NCI-H345 treated with DMSO at 0.1 percent for 48 hours (cell line): ENCODE measurements around the gene INSYN1.

ENCODE experiments used
- DNase-seq: peaks from one replicate; lab custom pipeline; 2025; ENCODE audit not compliant: unreplicated experiment; lab: John Stamatoyannopoulos, UW

INSYN1 gene

GRCh38 chr15:73779974-73780373, 26.8 kb upstream of the INSYN1 start:
- DNase-seq, result no peak

- no peak for DNase-seq
Measured at GRCh38 chr15:73777741-73778140, 24.6 kb upstream of the INSYN1 start.

GRCh38 chr15:73773428-73773827, 20.3 kb upstream of the INSYN1 start:
- DNase-seq, result no peak

- DNase-seq, result no peak
Measured at GRCh38 chr15:73771385-73772045, 18.4 kb upstream of the INSYN1 start.

GRCh38 chr15:73770050-73770449, 16.9 kb upstream of the INSYN1 start:
- DNase-seq, result no peak

- DNase-seq, result no peak
Measured at GRCh38 chr15:73767806-73768501, 14.8 kb upstream of the INSYN1 start.

GRCh38 chr15:73766598-73766997, 13.4 kb upstream of the INSYN1 start:
- DNase-seq, result no peak

GRCh38 chr15:73765778-73766177, 12.6 kb upstream of the INSYN1 start:
- no peak for DNase-seq

GRCh38 chr15:73763931-73764330, 10.8 kb upstream of the INSYN1 start:
- no peak for DNase-seq

GRCh38 chr15:73760330-73761329, 7.5 kb upstream of the INSYN1 start:
- DNase-seq, result no peak

- DNase-seq, result no peak
Measured at GRCh38 chr15:73758461-73758860, 5.3 kb upstream of the INSYN1 start.

GRCh38 chr15:73757571-73757970, 4.4 kb upstream of the INSYN1 start:
- DNase-seq, result no peak

GRCh38 chr15:73756947-73757513, 3.9 kb upstream of the INSYN1 start:
- DNase-seq, result no peak

- DNase-seq, result no peak
Measured at GRCh38 chr15:73756390-73756789, 3.2 kb upstream of the INSYN1 start.

GRCh38 chr15:73755946-73756345, 2.8 kb upstream of the INSYN1 start:
- no peak for DNase-seq

- peak; percentile 52 for DNase-seq
Measured at GRCh38 chr15:73755481-73755880, 2.3 kb upstream of the INSYN1 start.

GRCh38 chr15:73754461-73754860, 1.3 kb upstream of the INSYN1 start:
- DNase-seq, result no peak

GRCh38 chr15:73752806-73753193, 351 bp downstream of the INSYN1 start:
- DNase-seq, result no peak

GRCh38 chr15:73751899-73752805, 999 bp downstream of the INSYN1 start:
- DNase-seq, result no peak

- DNase-seq, result no peak
Measured at GRCh38 chr15:73751511-73751898, 1.6 kb downstream of the INSYN1 start.
